Suprapubic skin (tissue), 4 donors: ENCODE data around the gene SLC35D3. TPM values are rescaled to one million over a fixed set of nuclear protein-coding genes. Genes with fewer than 3 reads are reported as not detected.

Experiments used
- DNase-seq, 2 donors: peaks; one replicate each; pipeline ENCODE4 v3.0.0-alpha.2; 2019; ENCODE audit warnings: low spot score in 2 of 2
- H3K27ac ChIP-seq: fragments of 200-600 bp; sonication (generic); one replicate; pipeline ENCODE4 v1.5.1; 2019
- H3K27me3 ChIP-seq: fragments of 200-600 bp; sonication (generic); one replicate; pipeline ENCODE4 v1.5.1; 2019
- H3K36me3 ChIP-seq: fragments of 200-600 bp; sonication (generic); one replicate; pipeline ENCODE4 v1.5.1; 2019
- H3K4me1 ChIP-seq: fragments of 200-600 bp; sonication (generic); one replicate; pipeline ENCODE4 v1.5.1; 2019
- H3K4me3 ChIP-seq: fragments of 200-600 bp; sonication (generic); one replicate; pipeline ENCODE4 v1.5.1; 2019; ENCODE audit warnings: mild to moderate bottlenecking
- H3K9me3 ChIP-seq: fragments of 200-600 bp; sonication (generic); one replicate; pipeline ENCODE4 v1.5.1; 2019
- EP300 ChIP-seq: sonication (generic); formaldehyde crosslinking; IDR thresholded peaks from one replicate; pipeline ENCODE4 v1.6.1; 2017; ENCODE audit warnings: antibody characterized with exemption
- POLR2A ChIP-seq, 2 donors: fragments of 450-650 bp; IDR thresholded peaks; one replicate each; pipeline ENCODE4 v1.6.1; 2017; ENCODE audit warnings: antibody characterized with exemption in 2 of 2, mild to moderate bottlenecking in 2 of 2, moderate library complexity in 2 of 2
- POLR2AphosphoS5 ChIP-seq, 3 donors: sonication (generic); formaldehyde crosslinking; IDR thresholded peaks; one replicate each; pipeline ENCODE4 v1.6.1; 2017; ENCODE audit warnings: antibody characterized with exemption in 3 of 3
- WGBS: methylation state at CpG from one replicate; pipeline ENCODE4 v1.1.5; 2018; 5-methylcytosine and 5-hydroxymethylcytosine counted together
- total RNA-seq, 4 donors: library from RNA; depleted of rRNA; stranded (reverse); fragments of >200 nt; gene quantifications; one replicate each; pipeline ENCODE4 v1.1.0, GENCODE V29; 2016
- TF ChIP-seq, protein P1 (sequence below), 2 donors: fragments of 200-600 bp in 1 of 2; fragments of 450-650 bp in 1 of 2; sonication (generic) in 1 of 2; IDR thresholded peaks; one replicate each; pipeline ENCODE4 v1.5.1; 2016 to 2019; ENCODE audit warnings: antibody characterized with exemption in 2 of 2, mild to moderate bottlenecking in 1 of 2, moderate library complexity in 1 of 2

Gene SLC35D3
- total RNA-seq, 4 donors from 2014 or later: 0.18 TPM; not detected in 3

DNA sequence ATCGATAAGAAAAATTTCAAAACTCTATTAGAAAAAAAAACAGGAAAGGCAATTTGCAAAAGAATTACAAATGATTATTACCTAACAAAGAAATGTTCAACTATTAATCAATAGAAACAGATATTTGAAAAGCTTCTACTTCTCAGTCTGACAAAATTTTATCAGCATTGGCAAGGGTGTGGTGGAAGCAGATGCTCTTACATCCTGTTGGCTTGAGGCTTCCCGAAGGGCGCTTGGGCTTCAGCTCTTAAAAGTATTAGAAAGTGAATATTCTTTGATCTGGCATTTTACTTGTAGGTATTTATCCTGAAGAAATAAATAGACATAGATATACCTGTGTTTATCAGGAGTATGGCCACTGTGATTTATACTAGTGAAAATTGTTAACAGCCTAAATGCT is 38.7 kb downstream of the SLC35D3 start:
- DNase-seq: no peak
- H3K27ac ChIP-seq: no peak overlapping the region
- TF ChIP-seq POLR2A (IDR thresholded peaks at IDR 0.05) (no peak), EP300 (no peak), POLR2AphosphoS5 (IDR thresholded peaks at IDR 0.05) (no peak)
- TF ChIP-seq, protein P1, sequence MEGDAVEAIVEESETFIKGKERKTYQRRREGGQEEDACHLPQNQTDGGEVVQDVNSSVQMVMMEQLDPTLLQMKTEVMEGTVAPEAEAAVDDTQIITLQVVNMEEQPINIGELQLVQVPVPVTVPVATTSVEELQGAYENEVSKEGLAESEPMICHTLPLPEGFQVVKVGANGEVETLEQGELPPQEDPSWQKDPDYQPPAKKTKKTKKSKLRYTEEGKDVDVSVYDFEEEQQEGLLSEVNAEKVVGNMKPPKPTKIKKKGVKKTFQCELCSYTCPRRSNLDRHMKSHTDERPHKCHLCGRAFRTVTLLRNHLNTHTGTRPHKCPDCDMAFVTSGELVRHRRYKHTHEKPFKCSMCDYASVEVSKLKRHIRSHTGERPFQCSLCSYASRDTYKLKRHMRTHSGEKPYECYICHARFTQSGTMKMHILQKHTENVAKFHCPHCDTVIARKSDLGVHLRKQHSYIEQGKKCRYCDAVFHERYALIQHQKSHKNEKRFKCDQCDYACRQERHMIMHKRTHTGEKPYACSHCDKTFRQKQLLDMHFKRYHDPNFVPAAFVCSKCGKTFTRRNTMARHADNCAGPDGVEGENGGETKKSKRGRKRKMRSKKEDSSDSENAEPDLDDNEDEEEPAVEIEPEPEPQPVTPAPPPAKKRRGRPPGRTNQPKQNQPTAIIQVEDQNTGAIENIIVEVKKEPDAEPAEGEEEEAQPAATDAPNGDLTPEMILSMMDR (IDR thresholded peaks at IDR 0.05): no peak
- WGBS: 70% methylated on average over 3 of the region's 3 CpGs
- H3K9me3 ChIP-seq: no peaks in the 10 kb centered on the region
- peaks cover 5% of the 10 kb centered on the region for H3K27me3 ChIP-seq
- no peaks in the 10 kb centered on the region for H3K4me1 ChIP-seq
- H3K36me3 ChIP-seq: no peaks in the 10 kb centered on the region
- no peak overlapping the region for H3K4me3 ChIP-seq

DNA sequence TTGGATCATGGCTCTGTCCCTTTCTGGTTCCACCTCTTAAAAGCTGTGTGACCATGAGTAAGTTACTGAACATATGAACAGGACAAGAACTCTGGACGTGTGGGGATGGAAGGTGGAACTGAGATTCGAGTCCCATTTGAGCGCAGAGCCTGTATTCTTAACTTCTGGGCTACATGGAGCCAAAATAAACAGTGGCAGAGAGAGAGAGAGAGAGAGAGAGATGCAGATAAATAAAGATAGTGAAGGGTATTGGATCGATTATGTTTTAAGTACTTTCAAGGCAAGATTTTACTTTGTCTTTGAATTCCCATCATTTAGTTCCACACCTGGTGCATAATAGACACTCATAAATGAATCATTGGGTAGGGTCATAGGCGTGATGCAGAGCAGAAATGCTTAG is 39.7 kb downstream of the SLC35D3 start:
- no peak for DNase-seq
- WGBS: 87% methylated on average over 5 of the region's 5 CpGs

DNA sequence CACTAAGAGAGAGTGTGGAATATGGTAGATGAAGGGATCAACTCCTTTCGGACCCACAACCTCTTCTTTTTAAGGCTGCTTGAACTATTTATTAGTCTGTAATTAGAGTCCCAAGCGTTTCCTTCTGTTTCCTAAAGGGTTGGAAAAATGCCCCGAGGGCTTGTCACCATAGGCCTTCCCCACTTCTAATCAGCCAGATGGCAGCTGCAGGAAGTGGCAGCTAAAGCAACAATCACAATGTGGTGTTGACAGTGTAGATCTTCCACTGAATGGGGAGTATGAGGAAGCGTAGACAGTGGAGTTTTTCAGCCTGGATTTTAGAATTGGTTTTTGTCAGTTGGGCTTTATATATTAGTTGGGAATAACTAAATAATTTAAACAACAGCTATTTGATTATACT is 40.6 kb downstream of the SLC35D3 start:
- WGBS: 52% methylated on average over 4 of the region's 4 CpGs
- no peaks in the 10 kb centered on the region for H3K4me1 ChIP-seq
- no peak for DNase-seq
- no peak overlapping the region for H3K27ac ChIP-seq
- TF ChIP-seq POLR2A (IDR thresholded peaks at IDR 0.05) (no peak), POLR2AphosphoS5 (IDR thresholded peaks at IDR 0.05) (no peak), EP300 (no peak)
- TF ChIP-seq, protein P1 (IDR thresholded peaks at IDR 0.05): no peak
- H3K36me3 ChIP-seq: no peaks in the 10 kb centered on the region
- H3K9me3 ChIP-seq: no peaks in the 10 kb centered on the region
- peaks cover 5% of the 10 kb centered on the region for H3K27me3 ChIP-seq
- no peak overlapping the region for H3K4me3 ChIP-seq

More for the DNA sequence above, 39.7 kb downstream of the SLC35D3 start:
- Histone ChIP-seq H3K27ac (no peak overlapping the region), H3K27me3 (peaks cover 5% of the 10 kb centered on the region), H3K36me3 (no peaks in the 10 kb centered on the region), H3K4me1 (no peaks in the 10 kb centered on the region), H3K9me3 (no peaks in the 10 kb centered on the region), H3K4me3 (no peak overlapping the region)
- TF ChIP-seq, protein P1 (IDR thresholded peaks at IDR 0.05): no peak
- TF ChIP-seq EP300: no peak
- TF ChIP-seq POLR2AphosphoS5 (IDR thresholded peaks at IDR 0.05): no peak
- TF ChIP-seq POLR2A (IDR thresholded peaks at IDR 0.05): no peak

DNA sequence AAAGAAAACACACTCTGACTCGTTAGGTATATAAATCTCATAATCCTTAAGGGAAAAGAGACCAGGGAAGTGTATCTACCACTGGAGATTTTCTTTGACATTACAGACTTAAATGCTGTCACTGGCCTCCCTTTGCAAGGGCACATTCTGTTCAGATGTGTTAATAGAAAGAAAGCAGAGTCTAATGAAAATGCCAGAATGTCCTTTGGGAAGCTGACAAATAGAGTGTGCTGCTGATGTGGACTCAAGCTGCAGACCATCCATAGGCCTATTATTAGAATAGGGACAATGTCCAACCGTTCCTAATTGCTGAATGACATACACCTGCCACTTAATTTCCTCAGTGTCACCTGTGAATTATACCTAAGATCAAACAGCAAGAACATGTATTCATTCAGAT is 41.2 kb downstream of the SLC35D3 start:
- no peak for TF ChIP-seq POLR2A (IDR thresholded peaks at IDR 0.05)
- TF ChIP-seq EP300: no peak
- TF ChIP-seq, protein P1 (IDR thresholded peaks at IDR 0.05): no peak
- WGBS: 64% methylated on average over 2 of the region's 2 CpGs
- Histone ChIP-seq H3K27me3 (peaks cover 1% of the 10 kb centered on the region), H3K4me1 (peaks cover 4% of the 10 kb centered on the region), H3K4me3 (no peak overlapping the region), H3K9me3 (no peaks in the 10 kb centered on the region), H3K36me3 (no peaks in the 10 kb centered on the region), H3K27ac (no peak overlapping the region)
- no peak for DNase-seq

DNA sequence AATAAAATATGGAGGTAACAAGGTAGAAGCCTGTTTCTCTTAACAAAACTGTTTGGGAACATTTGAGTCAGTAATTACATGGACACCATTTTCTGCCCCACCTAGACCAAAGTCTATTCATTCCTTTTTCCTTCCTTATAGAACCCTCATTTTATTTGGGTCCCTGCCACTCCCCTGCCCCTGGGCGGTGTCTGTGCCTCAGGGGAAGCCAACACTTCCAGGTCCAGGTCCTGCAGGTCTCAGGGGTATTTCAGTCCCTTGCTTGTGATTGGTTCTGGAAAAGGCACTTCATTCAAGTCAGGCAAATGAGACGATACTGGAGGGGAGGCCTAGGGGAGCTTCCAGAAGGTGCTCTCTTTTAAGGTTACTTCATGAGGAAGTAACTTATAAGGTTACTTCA is 42.3 kb downstream of the SLC35D3 start:
- Histone ChIP-seq H3K36me3 (no peaks in the 10 kb centered on the region), H3K9me3 (no peaks in the 10 kb centered on the region), H3K4me1 (peaks cover 9% of the 10 kb centered on the region), H3K27me3 (no peaks in the 10 kb centered on the region), H3K27ac (no peak overlapping the region), H3K4me3 (no peak overlapping the region)
- TF ChIP-seq, protein P1 (IDR thresholded peaks at IDR 0.05): no peak
- TF ChIP-seq POLR2A (IDR thresholded peaks at IDR 0.05) (no peak), EP300 (no peak), POLR2AphosphoS5 (IDR thresholded peaks at IDR 0.05) (no peak)
- DNase-seq: no peak
- WGBS: 84% methylated on average over 2 of the region's 2 CpGs
